ENCODE results near the gene CHRD.

The CHRD gene

GRCh38 chr3:184354121-184354728 is 25.6 kb upstream of the CHRD start:
- Histone ChIP-seq H3K9ac (ENCODE audit: low read length) (no peak overlapping the region), H3K4me3 (ENCODE audit: insufficient read depth in 1 of 2, low read depth in 1 of 2, low read length in 2 of 2) (no peak overlapping the region), H4K91ac (ENCODE audit: low read length) (no peak overlapping the region), H3K36me3 (ENCODE audit: control insufficient read depth in 1 of 2, insufficient read depth in 2 of 2, low read depth in 1 of 2, low read length in 2 of 2) (peaks cover 36 to 68% of the 10 kb centered on the region in 2 experiments), H2BK5ac (ENCODE audit: low read depth, low read length, poor library complexity, severe bottlenecking) (no peak overlapping the region), H2BK15ac (ENCODE audit: low read depth, poor library complexity, severe bottlenecking) (no peak overlapping the region), H3K14ac (ENCODE audit: low read length in 2 of 2) (no peak overlapping the region), H3K9me3 (ENCODE audit: control insufficient read depth, low read length) (no peaks in the 10 kb centered on the region), H2BK12ac (ENCODE audit: low read length in 2 of 2) (no peak overlapping the region), H3K23ac (ENCODE audit: low read length in 2 of 2) (no peak overlapping the region), H3K4ac (ENCODE audit: low read depth in 1 of 2, low read length in 2 of 2) (no peak overlapping the region), H2BK120ac (ENCODE audit: low read depth, low read length) (no peak overlapping the region), H4K8ac (ENCODE audit: low read length) (peak overlapping the region; percentile 45), H2AK5ac (ENCODE audit: low read length, severe bottlenecking) (no peak overlapping the region), H3K4me2 (ENCODE audit: low read length, poor library complexity, severe bottlenecking) (no peak overlapping the region), H3K18ac (ENCODE audit: low read depth in 1 of 2, low read length in 2 of 2) (no peak overlapping the region), H3K4me1 (ENCODE audit: control insufficient read depth, insufficient read depth, low read depth, low read length) (peaks cover 24% of the 10 kb centered on the region), H3K27ac (ENCODE audit: low read length, poor library complexity, severe bottlenecking) (no peak overlapping the region), H3K79me1 (replicated peaks; ENCODE audit: low read length, poor library complexity, severe bottlenecking) (peaks cover 8% of the 10 kb centered on the region), H2AFZ (ENCODE audit: low read depth, low read length) (no peak overlapping the region), H3K27me3 (ENCODE audit: control insufficient read depth in 1 of 2, insufficient read depth in 1 of 2, low read length in 2 of 2) (no peaks in the 10 kb centered on the region)
- peak; percentile 37 for DNase-seq
- WGBS = 70% methylated on average over 18 of the region's 18 CpGs

DNA sequence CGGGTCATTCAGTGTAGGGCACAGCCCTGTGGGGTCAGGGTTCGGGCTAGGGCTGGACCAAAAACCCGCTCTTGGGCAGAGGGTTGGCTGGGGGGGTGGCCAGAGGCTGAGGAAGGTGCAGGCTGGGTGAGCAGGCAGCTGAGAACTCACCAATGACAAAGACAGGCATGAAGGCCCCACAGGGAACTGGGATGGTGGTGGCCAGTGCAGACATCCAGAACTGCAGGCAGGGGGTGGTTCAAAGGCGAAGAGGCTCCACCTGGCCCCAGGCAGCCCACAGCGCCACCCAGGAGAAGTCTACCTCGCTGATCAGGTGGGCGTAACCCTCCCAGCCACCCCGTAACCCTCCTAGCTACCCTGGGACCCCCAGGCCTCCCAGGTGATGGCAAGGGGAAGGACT is 25.1 kb upstream of the CHRD start:
- Histone ChIP-seq H3K27me3 (ENCODE audit: control insufficient read depth in 1 of 2, insufficient read depth in 1 of 2, low read length in 2 of 2) (no peaks in the 10 kb centered on the region), H3K27ac (ENCODE audit: low read length, poor library complexity, severe bottlenecking) (no peak overlapping the region), H2AFZ (ENCODE audit: low read depth, low read length) (no peak overlapping the region), H3K4me2 (ENCODE audit: low read length, poor library complexity, severe bottlenecking) (no peak overlapping the region), H3K36me3 (ENCODE audit: control insufficient read depth in 1 of 2, insufficient read depth in 2 of 2, low read depth in 1 of 2, low read length in 2 of 2) (peaks cover 36 to 69% of the 10 kb centered on the region in 2 experiments), H2AK5ac (ENCODE audit: low read length, severe bottlenecking) (no peak overlapping the region), H2BK12ac (ENCODE audit: low read length in 2 of 2) (no peak overlapping the region), H3K79me1 (replicated peaks; ENCODE audit: low read length, poor library complexity, severe bottlenecking) (peaks cover 10% of the 10 kb centered on the region), H3K4me3 (ENCODE audit: insufficient read depth in 1 of 2, low read depth in 1 of 2, low read length in 2 of 2) (no peak overlapping the region), H2BK15ac (ENCODE audit: low read depth, poor library complexity, severe bottlenecking) (no peak overlapping the region), H3K18ac (ENCODE audit: low read depth in 1 of 2, low read length in 2 of 2) (no peak overlapping the region), H4K8ac (ENCODE audit: low read length) (no peak overlapping the region), H3K23ac (ENCODE audit: low read length in 2 of 2) (no peak overlapping the region), H2BK120ac (ENCODE audit: low read depth, low read length) (no peak overlapping the region), H3K4me1 (ENCODE audit: control insufficient read depth, insufficient read depth, low read depth, low read length) (peaks cover 26% of the 10 kb centered on the region), H3K9me3 (ENCODE audit: control insufficient read depth, low read length) (no peaks in the 10 kb centered on the region), H3K4ac (ENCODE audit: low read depth in 1 of 2, low read length in 2 of 2) (no peak overlapping the region), H3K14ac (ENCODE audit: low read length in 2 of 2) (no peak overlapping the region), H3K9ac (ENCODE audit: low read length) (no peak overlapping the region), H4K91ac (ENCODE audit: low read length) (no peak overlapping the region), H2BK5ac (ENCODE audit: low read depth, low read length, poor library complexity, severe bottlenecking) (no peak overlapping the region)
- WGBS = 76% methylated on average over 3 of the region's 8 CpGs
- no peak for DNase-seq

GRCh38 chr3:184355261-184356040 is 24.4 kb upstream of the CHRD start:
- no peak overlapping the region for H3K23ac ChIP-seq (ENCODE audit: low read length in 2 of 2)
- no peak overlapping the region for H3K4me3 ChIP-seq (ENCODE audit: insufficient read depth in 1 of 2, low read depth in 1 of 2, low read length in 2 of 2)
- H3K36me3 ChIP-seq (ENCODE audit: control insufficient read depth in 1 of 2, insufficient read depth in 2 of 2, low read depth in 1 of 2, low read length in 2 of 2) = peaks cover 36 to 69% of the 10 kb centered on the region in 2 experiments
- no peak for DNase-seq
- no peaks in the 10 kb centered on the region for H3K9me3 ChIP-seq (ENCODE audit: control insufficient read depth, low read length)
- H3K4me1 ChIP-seq (ENCODE audit: control insufficient read depth, insufficient read depth, low read depth, low read length) = peaks cover 27% of the 10 kb centered on the region
- H2BK120ac ChIP-seq (ENCODE audit: low read depth, low read length) = no peak overlapping the region
- H2BK5ac ChIP-seq (ENCODE audit: low read depth, low read length, poor library complexity, severe bottlenecking) = no peak overlapping the region
- 81% methylated on average over 18 of the region's 18 CpGs for WGBS
- peak overlapping the region; percentile 16 for H3K9ac ChIP-seq (ENCODE audit: low read length)
- H3K27me3 ChIP-seq (ENCODE audit: control insufficient read depth in 1 of 2, insufficient read depth in 1 of 2, low read length in 2 of 2) = no peaks in the 10 kb centered on the region
- H3K27ac ChIP-seq (ENCODE audit: low read length, poor library complexity, severe bottlenecking) = no peak overlapping the region
- H3K18ac ChIP-seq (ENCODE audit: low read depth in 1 of 2, low read length in 2 of 2) = no peak overlapping the region
- H2AFZ ChIP-seq (ENCODE audit: low read depth, low read length) = no peak overlapping the region
- H3K14ac ChIP-seq (ENCODE audit: low read length in 2 of 2) = no peak overlapping the region
- no peak overlapping the region for H4K8ac ChIP-seq (ENCODE audit: low read length)
- H3K4ac ChIP-seq (ENCODE audit: low read depth in 1 of 2, low read length in 2 of 2) = no peak overlapping the region
- no peak overlapping the region for H2BK15ac ChIP-seq (ENCODE audit: low read depth, poor library complexity, severe bottlenecking)
- no peak overlapping the region for H2BK12ac ChIP-seq (ENCODE audit: low read length in 2 of 2)
- H2AK5ac ChIP-seq (ENCODE audit: low read length, severe bottlenecking) = no peak overlapping the region
- peaks cover 13% of the 10 kb centered on the region for H3K79me1 ChIP-seq (replicated peaks; ENCODE audit: low read length, poor library complexity, severe bottlenecking)
- no peak overlapping the region for H3K4me2 ChIP-seq (ENCODE audit: low read length, poor library complexity, severe bottlenecking)
- no peak overlapping the region for H4K91ac ChIP-seq (ENCODE audit: low read length)

GRCh38 chr3:184357248-184358123 is 22.4 kb upstream of the CHRD start:
- Histone ChIP-seq H2BK120ac (ENCODE audit: low read depth, low read length) (no peak overlapping the region), H3K36me3 (ENCODE audit: control insufficient read depth in 1 of 2, insufficient read depth in 2 of 2, low read depth in 1 of 2, low read length in 2 of 2) (peaks cover 33 to 58% of the 10 kb centered on the region in 2 experiments), H3K27me3 (ENCODE audit: control insufficient read depth in 1 of 2, insufficient read depth in 1 of 2, low read length in 2 of 2) (no peaks in the 10 kb centered on the region), H3K4me1 (ENCODE audit: control insufficient read depth, insufficient read depth, low read depth, low read length) (peaks cover 19% of the 10 kb centered on the region), H3K9ac (ENCODE audit: low read length) (no peak overlapping the region), H3K27ac (ENCODE audit: low read length, poor library complexity, severe bottlenecking) (no peak overlapping the region), H3K4me2 (ENCODE audit: low read length, poor library complexity, severe bottlenecking) (no peak overlapping the region), H2BK5ac (ENCODE audit: low read depth, low read length, poor library complexity, severe bottlenecking) (no peak overlapping the region), H2AFZ (ENCODE audit: low read depth, low read length) (no peak overlapping the region), H4K8ac (ENCODE audit: low read length) (no peak overlapping the region), H3K4me3 (ENCODE audit: insufficient read depth in 1 of 2, low read depth in 1 of 2, low read length in 2 of 2) (no peak overlapping the region), H4K91ac (ENCODE audit: low read length) (no peak overlapping the region), H3K14ac (ENCODE audit: low read length in 2 of 2) (no peak overlapping the region), H3K79me1 (replicated peaks; ENCODE audit: low read length, poor library complexity, severe bottlenecking) (peaks cover 18% of the 10 kb centered on the region), H3K18ac (ENCODE audit: low read depth in 1 of 2, low read length in 2 of 2) (no peak overlapping the region), H3K9me3 (ENCODE audit: control insufficient read depth, low read length) (no peaks in the 10 kb centered on the region), H3K23ac (ENCODE audit: low read length in 2 of 2) (no peak overlapping the region), H2AK5ac (ENCODE audit: low read length, severe bottlenecking) (no peak overlapping the region), H2BK15ac (ENCODE audit: low read depth, poor library complexity, severe bottlenecking) (no peak overlapping the region), H2BK12ac (ENCODE audit: low read length in 2 of 2) (no peak overlapping the region), H3K4ac (ENCODE audit: low read depth in 1 of 2, low read length in 2 of 2) (no peak overlapping the region)
- WGBS = 95% methylated on average over 24 of the region's 24 CpGs
- DNase-seq = no peak

All from mesenchymal stem cell (in vitro differentiated cells and primary cell).